KMS-11 (cell line): ENCODE data around the gene NTM.
"Not testable (repeated sequence)": the region's sequence is repeated elsewhere in the genome, so short reads cannot be mapped to it uniquely, and the experiment has no call there.

ENCODE experiments used
- H2AFZ ChIP-seq: fragments of 200-600 bp; sonication (generic); 2 replicates; pipeline ENCODE4 v1.6.1; 2016; ENCODE audit warnings: antibody characterized with exemption, mixed run types, low read depth
- H3K27ac ChIP-seq: fragments of 200-600 bp; sonication (generic); 2 replicates; pipeline ENCODE4 v1.6.1; 2016; ENCODE audit warnings: mild to moderate bottlenecking, mixed run types
- H3K27me3 ChIP-seq: fragments of 200-600 bp; sonication (generic); 2 replicates; pipeline ENCODE4 v1.6.1; 2017; ENCODE audit warnings: mild to moderate bottlenecking, low read depth, mixed run types, moderate library complexity; ENCODE audit not compliant: insufficient read depth
- H3K36me3 ChIP-seq: fragments of 200-600 bp; sonication (generic); 2 replicates; pipeline ENCODE4 v1.6.1; 2017; ENCODE audit warnings: mild to moderate bottlenecking, mixed run types; ENCODE audit not compliant: insufficient read depth
- H3K4me1 ChIP-seq: fragments of 200-600 bp; sonication (generic); 2 replicates; pipeline ENCODE4 v1.6.1; 2016; ENCODE audit warnings: mild to moderate bottlenecking, low read depth, mixed run types; ENCODE audit not compliant: poor library complexity, severe bottlenecking
- H3K4me2 ChIP-seq: fragments of 200-600 bp; sonication (generic); 2 replicates; pipeline ENCODE4 v1.7.0; 2016; ENCODE audit warnings: mild to moderate bottlenecking, mixed run types
- H3K4me3 ChIP-seq: fragments of 200-600 bp; sonication (generic); IDR thresholded peaks from 2 replicates; pipeline ENCODE4 v1.6.1; 2017; ENCODE audit warnings: low read depth, low read length, mixed read lengths; ENCODE audit not compliant: insufficient read depth
- H3K79me2 ChIP-seq: fragments of 200-600 bp; sonication (generic); 2 replicates; pipeline ENCODE4 v1.6.1; 2016; ENCODE audit warnings: low read depth, mixed run types; ENCODE audit not compliant: insufficient read depth
- H3K9ac ChIP-seq: fragments of 200-600 bp; sonication (generic); 2 replicates; pipeline ENCODE4 v1.6.1; 2016; ENCODE audit warnings: mild to moderate bottlenecking, mixed run types
- H4K20me1 ChIP-seq: fragments of 200-600 bp; sonication (generic); 2 replicates; pipeline ENCODE4 v1.6.1; 2016; ENCODE audit warnings: mild to moderate bottlenecking, mixed run types; ENCODE audit not compliant: insufficient read depth
- TF ChIP-seq, protein P1 (sequence below): fragments of 200-600 bp; sonication (generic); conservative IDR thresholded peaks from 2 replicates; pipeline ENCODE4 v1.6.1; 2017; ENCODE audit warnings: low read depth, mild to moderate bottlenecking, antibody characterized with exemption, low read length, moderate library complexity, mixed read lengths

The NTM gene

DNA sequence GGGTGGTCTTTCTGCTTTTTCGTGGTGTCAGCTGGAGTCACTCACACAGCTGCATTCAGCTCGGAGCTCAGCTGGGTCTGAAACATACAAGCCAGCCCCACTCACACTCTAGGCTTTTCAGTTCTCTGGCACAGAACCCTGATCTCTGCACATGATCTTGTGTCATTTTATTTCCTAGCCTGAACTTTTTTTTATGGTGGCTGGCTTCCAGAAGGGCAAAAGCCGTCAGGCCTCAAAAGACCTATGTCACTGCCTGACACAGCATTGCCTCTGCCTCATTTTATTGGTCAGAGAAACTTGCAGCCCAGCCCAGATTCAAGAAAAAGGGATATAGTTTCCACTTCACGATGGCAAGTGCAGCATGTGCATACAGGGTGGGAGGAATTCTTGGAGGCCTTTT is 117.8 kb downstream of the NTM start:
- Histone ChIP-seq H3K27ac (no peak overlapping the region), H3K9ac (no peak overlapping the region), H4K20me1 (no peaks in the 10 kb centered on the region), H3K36me3 (no peaks in the 10 kb centered on the region), H2AFZ (no peak overlapping the region), H3K4me3 (no peak overlapping the region), H3K27me3 (no peaks in the 10 kb centered on the region), H3K79me2 (no peaks in the 10 kb centered on the region), H3K4me2 (no peak overlapping the region), H3K4me1 (no peaks in the 10 kb centered on the region)
- TF ChIP-seq, protein P1, sequence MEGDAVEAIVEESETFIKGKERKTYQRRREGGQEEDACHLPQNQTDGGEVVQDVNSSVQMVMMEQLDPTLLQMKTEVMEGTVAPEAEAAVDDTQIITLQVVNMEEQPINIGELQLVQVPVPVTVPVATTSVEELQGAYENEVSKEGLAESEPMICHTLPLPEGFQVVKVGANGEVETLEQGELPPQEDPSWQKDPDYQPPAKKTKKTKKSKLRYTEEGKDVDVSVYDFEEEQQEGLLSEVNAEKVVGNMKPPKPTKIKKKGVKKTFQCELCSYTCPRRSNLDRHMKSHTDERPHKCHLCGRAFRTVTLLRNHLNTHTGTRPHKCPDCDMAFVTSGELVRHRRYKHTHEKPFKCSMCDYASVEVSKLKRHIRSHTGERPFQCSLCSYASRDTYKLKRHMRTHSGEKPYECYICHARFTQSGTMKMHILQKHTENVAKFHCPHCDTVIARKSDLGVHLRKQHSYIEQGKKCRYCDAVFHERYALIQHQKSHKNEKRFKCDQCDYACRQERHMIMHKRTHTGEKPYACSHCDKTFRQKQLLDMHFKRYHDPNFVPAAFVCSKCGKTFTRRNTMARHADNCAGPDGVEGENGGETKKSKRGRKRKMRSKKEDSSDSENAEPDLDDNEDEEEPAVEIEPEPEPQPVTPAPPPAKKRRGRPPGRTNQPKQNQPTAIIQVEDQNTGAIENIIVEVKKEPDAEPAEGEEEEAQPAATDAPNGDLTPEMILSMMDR: no peak

DNA sequence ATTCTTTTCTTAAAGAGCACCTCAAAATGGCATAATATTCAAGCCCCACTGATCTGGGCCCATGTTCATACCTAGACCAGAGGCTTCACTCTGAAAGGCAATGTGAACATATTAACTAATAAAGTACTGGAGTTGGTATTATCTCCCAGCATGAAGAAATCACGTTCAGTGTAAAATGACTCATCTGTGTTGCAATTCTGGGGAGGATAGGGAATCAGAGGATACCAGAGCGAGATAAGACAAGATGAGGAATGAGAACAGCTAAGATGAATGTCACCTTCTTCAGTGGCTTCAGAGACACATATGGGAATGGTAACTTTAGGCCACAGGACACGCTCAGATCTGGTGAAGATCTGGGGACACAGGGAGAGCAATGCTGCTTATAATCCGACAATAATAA is 121.1 kb downstream of the NTM start:
- no peaks in the 10 kb centered on the region for H3K4me1 ChIP-seq
- no peaks in the 10 kb centered on the region for H3K79me2 ChIP-seq
- H2AFZ ChIP-seq: no peak overlapping the region
- H3K36me3 ChIP-seq: no peaks in the 10 kb centered on the region
- no peaks in the 10 kb centered on the region for H4K20me1 ChIP-seq
- H3K9ac ChIP-seq: no peak overlapping the region
- H3K27ac ChIP-seq: no peak overlapping the region
- no peak overlapping the region for H3K4me3 ChIP-seq
- TF ChIP-seq, protein P1: no peak
- H3K4me2 ChIP-seq: no peak overlapping the region
- H3K27me3 ChIP-seq: no peaks in the 10 kb centered on the region

DNA sequence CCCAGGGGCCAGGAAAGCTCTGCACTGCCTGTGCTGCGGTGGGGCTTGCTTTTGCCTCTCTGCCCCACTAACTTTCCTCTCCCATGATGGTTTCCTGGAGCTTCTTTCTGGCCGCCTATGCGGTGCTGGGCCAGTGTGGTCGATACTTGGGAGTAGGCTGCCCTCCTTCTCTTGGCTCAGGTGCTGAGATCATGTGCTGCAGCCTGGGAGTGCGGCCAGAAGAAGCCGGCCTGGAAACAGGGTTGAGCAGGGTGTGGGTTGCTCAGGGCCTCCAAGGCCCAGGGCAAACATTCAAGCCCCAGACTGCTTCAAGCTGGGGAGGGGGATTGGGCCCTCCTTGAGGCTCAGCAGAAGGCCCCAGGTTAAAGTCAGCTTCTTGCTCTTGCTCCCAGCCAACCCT is 125.0 kb downstream of the NTM start:
- no peak overlapping the region for H2AFZ ChIP-seq
- no peaks in the 10 kb centered on the region for H3K36me3 ChIP-seq
- TF ChIP-seq, protein P1: no peak
- H3K4me1 ChIP-seq: no peaks in the 10 kb centered on the region
- H4K20me1 ChIP-seq: no peaks in the 10 kb centered on the region
- H3K4me3 ChIP-seq: no peak overlapping the region
- no peaks in the 10 kb centered on the region for H3K27me3 ChIP-seq
- H3K9ac ChIP-seq: no peak overlapping the region
- H3K4me2 ChIP-seq: no peak overlapping the region
- no peaks in the 10 kb centered on the region for H3K79me2 ChIP-seq
- no peak overlapping the region for H3K27ac ChIP-seq

DNA sequence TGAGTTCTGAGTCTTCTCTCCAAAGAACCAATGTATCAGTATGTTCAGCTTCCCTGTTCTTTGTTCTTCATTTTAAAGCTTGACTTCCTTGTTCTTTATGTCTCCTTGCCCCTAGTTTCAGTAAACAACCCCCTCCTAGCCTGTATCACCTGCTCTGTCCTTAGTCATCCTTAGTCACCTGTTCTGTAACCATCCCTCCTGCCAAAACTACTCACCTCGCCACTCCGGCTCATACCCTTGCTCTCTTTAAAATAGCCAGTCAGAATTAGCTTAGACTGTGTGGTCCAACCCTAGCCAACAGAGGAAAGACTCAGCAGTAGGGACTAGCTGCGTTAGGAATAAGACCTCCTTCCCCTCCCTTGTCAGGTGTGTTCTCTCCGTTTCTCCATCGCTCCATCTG is 127.3 kb downstream of the NTM start:
- H4K20me1 ChIP-seq, H3K36me3 ChIP-seq, H3K27ac ChIP-seq, H2AFZ ChIP-seq, H3K4me2 ChIP-seq, H3K4me3 ChIP-seq, H3K27me3 ChIP-seq, H3K79me2 ChIP-seq, H3K4me1 ChIP-seq, H3K9ac ChIP-seq: not testable (repeated sequence)

DNA sequence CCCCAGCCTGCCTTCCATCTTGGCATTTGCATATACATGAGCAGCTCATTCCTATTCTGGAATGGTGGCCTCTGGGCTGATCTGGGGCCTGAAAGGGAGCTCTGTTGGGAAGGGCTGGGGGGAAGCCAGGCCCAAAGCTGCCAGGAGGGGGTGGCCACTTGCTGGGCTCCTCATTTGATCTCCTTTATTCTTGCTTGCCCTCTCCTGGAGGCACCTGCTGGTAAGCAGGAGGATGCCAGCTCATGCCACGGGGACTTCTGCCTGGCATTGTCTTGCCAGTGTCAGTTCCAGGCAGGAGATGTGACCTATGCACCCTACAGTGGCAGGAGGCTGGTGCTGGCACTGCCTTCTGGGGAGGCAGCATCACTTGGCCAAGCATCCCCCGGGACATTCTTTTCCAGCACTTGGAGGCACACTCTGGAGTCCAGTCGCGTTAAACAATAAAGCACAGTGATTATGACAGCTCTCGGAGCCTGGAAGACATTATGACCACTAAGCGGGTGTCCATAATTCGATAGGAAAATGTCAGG is 128.3 kb downstream of the NTM start:
- no peak overlapping the region for H3K27ac ChIP-seq
- H3K9ac ChIP-seq: no peak overlapping the region
- no peak overlapping the region for H3K4me3 ChIP-seq
- H3K27me3 ChIP-seq: no peaks in the 10 kb centered on the region
- H3K4me1 ChIP-seq: no peaks in the 10 kb centered on the region
- no peak overlapping the region for H3K4me2 ChIP-seq
- no peak overlapping the region for H2AFZ ChIP-seq
- no peaks in the 10 kb centered on the region for H3K79me2 ChIP-seq
- TF ChIP-seq, protein P1: no peak
- H3K36me3 ChIP-seq: no peaks in the 10 kb centered on the region
- no peaks in the 10 kb centered on the region for H4K20me1 ChIP-seq
